Hepatocyte (in vitro differentiated cells): Measurements from ENCODE around the gene SIK3. TPM values are rescaled to one million over a fixed set of nuclear protein-coding genes. Genes with fewer than 3 reads are reported as not detected.

ENCODE experiments used
- DNase-seq: peaks from one replicate; pipeline ENCODE4 v3.0.0-alpha.2; 2016; ENCODE audit warnings: low spot score
- H2AFZ ChIP-seq: fragments of 200-600 bp; sonication (generic); 2 replicates; pipeline ENCODE4 v1.6.0; 2016; ENCODE audit warnings: antibody characterized with exemption, mild to moderate bottlenecking
- H3K27ac ChIP-seq: fragments of 200-600 bp; sonication (generic); 2 replicates; pipeline ENCODE4 v1.5.1; 2016; ENCODE audit warnings: mild to moderate bottlenecking
- H3K27me3 ChIP-seq: fragments of 200-600 bp; sonication (generic); 2 replicates; pipeline ENCODE4 v1.6.1; 2016
- H3K36me3 ChIP-seq: fragments of 200-600 bp; sonication (generic); replicated peaks from 2 replicates; pipeline ENCODE4 v1.5.1; 2016; ENCODE audit warnings: low read depth; ENCODE audit not compliant: insufficient read depth
- H3K4me1 ChIP-seq: fragments of 200-600 bp; sonication (generic); 2 replicates; pipeline ENCODE4 v1.5.1; 2016; ENCODE audit warnings: mild to moderate bottlenecking, moderate library complexity; ENCODE audit not compliant: insufficient read depth
- H3K4me2 ChIP-seq: fragments of 200-600 bp; sonication (generic); 2 replicates; pipeline ENCODE4 v1.6.0; 2016
- H3K4me3 ChIP-seq: fragments of 200-600 bp; sonication (generic); 2 replicates; pipeline ENCODE4 v1.5.1; 2016; ENCODE audit warnings: mild to moderate bottlenecking
- H3K79me2 ChIP-seq: fragments of 200-600 bp; sonication (generic); 2 replicates; pipeline ENCODE4 v1.6.0; 2017; ENCODE audit warnings: mild to moderate bottlenecking
- H3K9me2 ChIP-seq: fragments of 200-600 bp; sonication (generic); replicated peaks from 2 replicates; pipeline ENCODE4 v1.6.0; 2017; ENCODE audit warnings: mild to moderate bottlenecking; ENCODE audit not compliant: insufficient read depth
- H3K9me3 ChIP-seq: fragments of 200-600 bp; sonication (generic); 2 replicates; pipeline ENCODE4 v1.5.1; 2016; ENCODE audit warnings: low read depth, mild to moderate bottlenecking
- H4K20me1 ChIP-seq: fragments of 200-600 bp; sonication (generic); 2 replicates; pipeline ENCODE4 v1.6.0; 2016; ENCODE audit warnings: mild to moderate bottlenecking; ENCODE audit not compliant: insufficient read depth, poor library complexity, severe bottlenecking
- CTCF ChIP-seq: fragments of 200-600 bp; sonication (generic); IDR thresholded peaks from 2 replicates; pipeline ENCODE4 v1.5.1; 2016; ENCODE audit warnings: antibody characterized with exemption, mild to moderate bottlenecking; ENCODE audit not compliant: poor library complexity
- EZH2 ChIP-seq: fragments of 200-600 bp; sonication (generic); IDR thresholded peaks from 2 replicates; pipeline ENCODE4 v1.6.1; 2016; ENCODE audit warnings: antibody characterized with exemption, mild to moderate bottlenecking, borderline replicate concordance
- EZH2phosphoT487 ChIP-seq: fragments of 200-600 bp; sonication (generic); IDR thresholded peaks from one replicate; pipeline ENCODE4 v1.6.1; 2018; ENCODE audit warnings: antibody characterized with exemption, mild to moderate bottlenecking, low read depth, moderate library complexity; ENCODE audit not compliant: unreplicated experiment, severe bottlenecking
- WGBS: methylation state at CpG from one replicate; pipeline ENCODE4 v1.1.6; 2016; ENCODE audit warnings: low lambda C conversion rate; ENCODE audit errors: missing lambda C conversion rate; 5-methylcytosine and 5-hydroxymethylcytosine counted together
- polyA plus RNA-seq: library from polyadenylated mRNA; unstranded; fragments of >200 nt; fragmentation: Nextera tagmentation; extraction: Ambion mirVana; gene quantifications from 2 replicates; pipeline ENCODE4 v1.2.1, GENCODE V29; 2016
- total RNA-seq: library from RNA; depleted of rRNA; stranded (reverse); fragments of >200 nt; gene quantifications from 2 replicates; pipeline ENCODE4 v1.2.3, GENCODE V29; 2014

The SIK3 gene
- total and polyA plus RNA-seq, 2 experiments from 2014 or later, result 15.8 to 17.7 TPM

GRCh38 chr11:116913000-116913399, 185.2 kb downstream of the SIK3 start:
- Histone ChIP-seq H3K27me3 (no peaks in the 10 kb centered on the region), H3K4me1 (no peaks in the 10 kb centered on the region), H3K4me3 (no peak overlapping the region), H3K79me2 (peaks cover 3% of the 10 kb centered on the region), H3K36me3 (no peaks in the 10 kb centered on the region), H2AFZ (no peak overlapping the region), H3K27ac (no peak overlapping the region), H3K9me3 (no peaks in the 10 kb centered on the region), H4K20me1 (no peaks in the 10 kb centered on the region), H3K4me2 (no peak overlapping the region), H3K9me2 (no peaks in the 10 kb centered on the region)
- DNase-seq, result no peak
- no peak for TF ChIP-seq CTCF

GRCh38 chr11:116911976-116912734, 186.1 kb downstream of the SIK3 start:
- Histone ChIP-seq H3K27ac (no peak overlapping the region), H3K4me3 (no peak overlapping the region), H3K4me2 (no peak overlapping the region), H3K79me2 (peaks cover 4% of the 10 kb centered on the region), H3K36me3 (no peaks in the 10 kb centered on the region), H3K9me3 (no peaks in the 10 kb centered on the region), H3K27me3 (no peaks in the 10 kb centered on the region), H3K4me1 (no peaks in the 10 kb centered on the region), H3K9me2 (no peaks in the 10 kb centered on the region), H4K20me1 (no peaks in the 10 kb centered on the region), H2AFZ (no peak overlapping the region)
- no peak for DNase-seq
- WGBS, result 68% methylated on average over 7 of the region's 7 CpGs
- no peak for TF ChIP-seq EZH2
- no peak for TF ChIP-seq CTCF
- no peak for TF ChIP-seq EZH2phosphoT487

GRCh38 chr11:116910847-116911246, 187.4 kb downstream of the SIK3 start:
- 86% methylated on average over 4 of the region's 4 CpGs for WGBS
- no peaks in the 10 kb centered on the region for H3K9me2 ChIP-seq
- no peak for TF ChIP-seq CTCF
- TF ChIP-seq EZH2phosphoT487, result no peak
- no peak for TF ChIP-seq EZH2

GRCh38 chr11:116910378-116910777, 187.8 kb downstream of the SIK3 start:
- 84% methylated on average over 2 of the region's 2 CpGs for WGBS
- TF ChIP-seq CTCF (no peak), EZH2 (no peak), EZH2phosphoT487 (no peak)
- H4K20me1 ChIP-seq, result no peaks in the 10 kb centered on the region
- no peaks in the 10 kb centered on the region for H3K36me3 ChIP-seq
- no peak overlapping the region for H3K4me3 ChIP-seq
- no peak overlapping the region for H3K4me2 ChIP-seq
- H3K79me2 ChIP-seq, result peaks cover 4% of the 10 kb centered on the region
- no peaks in the 10 kb centered on the region for H3K9me2 ChIP-seq
- no peak overlapping the region for H2AFZ ChIP-seq
- no peak for DNase-seq
- no peaks in the 10 kb centered on the region for H3K27me3 ChIP-seq
- H3K9me3 ChIP-seq, result no peaks in the 10 kb centered on the region
- H3K27ac ChIP-seq, result no peak overlapping the region
- no peaks in the 10 kb centered on the region for H3K4me1 ChIP-seq

More at GRCh38 chr11:116910847-116911246, 187.4 kb downstream of the SIK3 start:
- H4K20me1 ChIP-seq, result no peaks in the 10 kb centered on the region
- H2AFZ ChIP-seq, result no peak overlapping the region
- peaks cover 4% of the 10 kb centered on the region for H3K79me2 ChIP-seq
- H3K36me3 ChIP-seq, result no peaks in the 10 kb centered on the region
- no peak overlapping the region for H3K27ac ChIP-seq
- no peaks in the 10 kb centered on the region for H3K4me1 ChIP-seq
- H3K27me3 ChIP-seq, result no peaks in the 10 kb centered on the region
- no peak overlapping the region for H3K4me3 ChIP-seq
- no peak for DNase-seq
- no peaks in the 10 kb centered on the region for H3K9me3 ChIP-seq
- no peak overlapping the region for H3K4me2 ChIP-seq
